ENCODE measurements around the gene UACA. TPM values are rescaled to one million over a fixed set of nuclear protein-coding genes. Genes with fewer than 3 reads are reported as not detected.

UACA gene
- total and polyA plus RNA-seq, 3 donors from 2014 or later = 10.2 to 65.1 (median 56.9) TPM

GRCh38 chr15:70643106-70643782, 120.1 kb downstream of the UACA start:
- Histone ChIP-seq H3K36me3 (ENCODE audit: low read depth, missing control alignments) (no peaks in the 10 kb centered on the region), H3K4me3 (no peak overlapping the region), H3K27me3 (no peaks in the 10 kb centered on the region), H3K4me1 (no peaks in the 10 kb centered on the region), H3K27ac (no peak overlapping the region), H3K9me3 (no peaks in the 10 kb centered on the region)
- no peak for DNase-seq
- intact Hi-C loops (cut with DNase I; ENCODE audit: low total_unique reads) = no loop called here
- WGBS, 2 donors = 96 to 97% methylated on average over 8 of the region's 8 CpGs
- TF ChIP-seq CTCF (IDR thresholded peaks at IDR 0.05) (no peak), POLR2A (IDR thresholded peaks at IDR 0.05) (no peak)

GRCh38 chr15:70636540-70637165, 126.7 kb downstream of the UACA start:
- 58 to 71% methylated on average over 5 of the region's 5 CpGs for WGBS, 2 donors
- intact Hi-C loops (cut with DNase I; ENCODE audit: low total_unique reads) = no loop called here
- H3K27ac ChIP-seq = no peak overlapping the region

GRCh38 chr15:70635895-70636294, 127.5 kb downstream of the UACA start:
- H3K4me1 ChIP-seq = no peaks in the 10 kb centered on the region
- no peaks in the 10 kb centered on the region for H3K36me3 ChIP-seq (ENCODE audit: low read depth, missing control alignments)
- H3K27me3 ChIP-seq = no peaks in the 10 kb centered on the region
- intact Hi-C loops (cut with DNase I; ENCODE audit: low total_unique reads) = no loop called here
- H3K27ac ChIP-seq = no peak overlapping the region
- no peak overlapping the region for H3K4me3 ChIP-seq
- 91 to 94% methylated on average over 2 of the region's 2 CpGs for WGBS, 2 donors
- no peak for DNase-seq
- TF ChIP-seq CTCF (IDR thresholded peaks at IDR 0.05) (no peak), POLR2A (IDR thresholded peaks at IDR 0.05) (no peak)
- no peaks in the 10 kb centered on the region for H3K9me3 ChIP-seq

More at GRCh38 chr15:70636540-70637165, 126.7 kb downstream of the UACA start:
- no peak for DNase-seq
- no peaks in the 10 kb centered on the region for H3K9me3 ChIP-seq
- TF ChIP-seq POLR2A (IDR thresholded peaks at IDR 0.05) (no peak), CTCF (IDR thresholded peaks at IDR 0.05) (no peak)
- no peaks in the 10 kb centered on the region for H3K27me3 ChIP-seq
- no peak overlapping the region for H3K4me3 ChIP-seq
- H3K4me1 ChIP-seq = no peaks in the 10 kb centered on the region
- H3K36me3 ChIP-seq (ENCODE audit: low read depth, missing control alignments) = no peaks in the 10 kb centered on the region

- Histone ChIP-seq H3K9me3 (no peaks in the 10 kb centered on the region), H3K36me3 (ENCODE audit: low read depth, missing control alignments) (no peaks in the 10 kb centered on the region), H3K4me3 (no peak overlapping the region), H3K27me3 (no peaks in the 10 kb centered on the region), H3K4me1 (no peaks in the 10 kb centered on the region), H3K27ac (no peak overlapping the region)
- 92 to 96% methylated on average over 7 of the region's 7 CpGs for WGBS, 2 donors
- no peak for TF ChIP-seq POLR2A (IDR thresholded peaks at IDR 0.05)
- TF ChIP-seq CTCF (IDR thresholded peaks at IDR 0.05) = no peak
- no peak for DNase-seq
- intact Hi-C loops (cut with DNase I; ENCODE audit: low total_unique reads) = no loop called here
Measured at GRCh38 chr15:70633991-70634390, 129.4 kb downstream of the UACA start.
